Limb (tissue), 2 donors: ENCODE measurements around the gene C12orf43.
"Not testable (repeated sequence)": the region's sequence is repeated elsewhere in the genome, so short reads cannot be mapped to it uniquely, and the experiment has no call there.

Experiments used
- DNase-seq, 2 donors: peaks; one replicate each; pipeline ENCODE4 v3.0.0-alpha.2; 2016; ENCODE audit errors: extremely low spot score in 2 of 2

The C12orf43 gene

GRCh38 chr12:121015825-121016766 lies at the start of gene C12orf43:
C12orf43 (minus strand) TSS chr12:121016487; CDS start chr12:121016474, 13 bp downstream.
- peak; percentile 92 to 95 for DNase-seq

- DNase-seq = no peak
Measured at GRCh38 chr12:121065345-121065744, 49.1 kb upstream of the C12orf43 start.

- DNase-seq = not testable (repeated sequence)
Measured at GRCh38 chr12:121064586-121064985, 48.3 kb upstream of the C12orf43 start.

- DNase-seq = no peak
Measured at GRCh38 chr12:121064116-121064515, 47.8 kb upstream of the C12orf43 start.

GRCh38 chr12:121062391-121063045 lies 46.2 kb upstream of the C12orf43 start:
- no peak for DNase-seq

- no peak for DNase-seq
Measured at GRCh38 chr12:121061831-121062230, 45.5 kb upstream of the C12orf43 start.

GRCh38 chr12:121060149-121061001 lies 44.1 kb upstream of the C12orf43 start:
- DNase-seq = peak; percentile 26 to 28

- no peak for DNase-seq
Measured at GRCh38 chr12:121059031-121059898, 43.0 kb upstream of the C12orf43 start.

GRCh38 chr12:121057794-121058193 lies 41.5 kb upstream of the C12orf43 start:
- DNase-seq = no peak

- DNase-seq = no peak
Measured at GRCh38 chr12:121053706-121054105, 37.4 kb upstream of the C12orf43 start.

GRCh38 chr12:121050725-121051124 lies 34.4 kb upstream of the C12orf43 start:
- DNase-seq = no peak

- DNase-seq = no peak
Measured at GRCh38 chr12:121048442-121048841, 32.2 kb upstream of the C12orf43 start.

GRCh38 chr12:121047400-121047799 lies 31.1 kb upstream of the C12orf43 start:
- not testable (repeated sequence) for DNase-seq

GRCh38 chr12:121043067-121043466 lies 26.8 kb upstream of the C12orf43 start:
- no peak for DNase-seq

GRCh38 chr12:121038861-121039668 lies 22.8 kb upstream of the C12orf43 start, which contains the start of gene OASL:
OASL (minus strand) TSS chr12:121039246; CDS start chr12:121038971, 275 bp downstream.
- DNase-seq = no peak

- DNase-seq = no peak
Measured at GRCh38 chr12:121036810-121037326, 20.6 kb upstream of the C12orf43 start.

- no peak for DNase-seq
Measured at GRCh38 chr12:121034616-121035305, 18.5 kb upstream of the C12orf43 start.

- DNase-seq = no peak
Measured at GRCh38 chr12:121033625-121034349, 17.5 kb upstream of the C12orf43 start.
